Osteocyte (in vitro differentiated cells): ENCODE data around the gene ZNF408. TPM values are rescaled to one million over a fixed set of nuclear protein-coding genes. Genes with fewer than 3 reads are reported as not detected.

Experiments used
- DNase-seq: peaks from one replicate; pipeline ENCODE4 v3.0.0; 2021; ENCODE audit warnings: mixed read lengths; ENCODE audit not compliant: unreplicated experiment; ENCODE audit errors: extremely low spot score
- H3K27ac Mint-ChIP-seq: one replicate; pipeline ENCODE4 v1.8.0; 2021; ENCODE audit warnings: mild to moderate bottlenecking, mixed read lengths; ENCODE audit not compliant: unreplicated experiment
- H3K27me3 Mint-ChIP-seq: one replicate; pipeline ENCODE4 v1.8.0; 2021; ENCODE audit warnings: mixed read lengths; ENCODE audit not compliant: unreplicated experiment
- H3K36me3 Mint-ChIP-seq: one replicate; pipeline ENCODE4 v1.8.0; 2021; ENCODE audit warnings: mixed read lengths; ENCODE audit not compliant: unreplicated experiment
- H3K4me1 Mint-ChIP-seq: one replicate; pipeline ENCODE4 v1.8.0; 2021; ENCODE audit warnings: mixed read lengths; ENCODE audit not compliant: unreplicated experiment
- H3K4me3 Mint-ChIP-seq: one replicate; pipeline ENCODE4 v1.8.0; 2021; ENCODE audit warnings: mild to moderate bottlenecking, moderate library complexity, mixed read lengths; ENCODE audit not compliant: unreplicated experiment
- H3K9me3 Mint-ChIP-seq: one replicate; pipeline ENCODE4 v1.8.0; 2021; ENCODE audit warnings: mixed read lengths; ENCODE audit not compliant: unreplicated experiment
- CTCF ChIP-seq: fragments of 200-600 bp; sonication (generic); IDR thresholded peaks from 2 replicates; pipeline ENCODE4 v1.5.0; 2021; ENCODE audit warnings: antibody characterized with exemption, mild to moderate bottlenecking, moderate library complexity
- total RNA-seq: library from RNA; stranded (reverse); gene quantifications from 2 replicates; pipeline ENCODE4 v1.2.1, GENCODE V29; 2021

The ZNF408 gene
- total RNA-seq, 1 donor from 2014 or later = 11.2 TPM

- Mint-ChIP-seq H3K27me3 (no peaks in the 10 kb centered on the region), H3K36me3 (peaks cover 17% of the 10 kb centered on the region), H3K4me3 (no peak overlapping the region), H3K9me3 (no peaks in the 10 kb centered on the region), H3K27ac (no peak overlapping the region), H3K4me1 (peaks cover 15% of the 10 kb centered on the region)
- DNase-seq = no peak
- no peak for TF ChIP-seq CTCF
Measured at GRCh38 chr11:46679241-46680163, 21.3 kb upstream of the ZNF408 start.

DNA sequence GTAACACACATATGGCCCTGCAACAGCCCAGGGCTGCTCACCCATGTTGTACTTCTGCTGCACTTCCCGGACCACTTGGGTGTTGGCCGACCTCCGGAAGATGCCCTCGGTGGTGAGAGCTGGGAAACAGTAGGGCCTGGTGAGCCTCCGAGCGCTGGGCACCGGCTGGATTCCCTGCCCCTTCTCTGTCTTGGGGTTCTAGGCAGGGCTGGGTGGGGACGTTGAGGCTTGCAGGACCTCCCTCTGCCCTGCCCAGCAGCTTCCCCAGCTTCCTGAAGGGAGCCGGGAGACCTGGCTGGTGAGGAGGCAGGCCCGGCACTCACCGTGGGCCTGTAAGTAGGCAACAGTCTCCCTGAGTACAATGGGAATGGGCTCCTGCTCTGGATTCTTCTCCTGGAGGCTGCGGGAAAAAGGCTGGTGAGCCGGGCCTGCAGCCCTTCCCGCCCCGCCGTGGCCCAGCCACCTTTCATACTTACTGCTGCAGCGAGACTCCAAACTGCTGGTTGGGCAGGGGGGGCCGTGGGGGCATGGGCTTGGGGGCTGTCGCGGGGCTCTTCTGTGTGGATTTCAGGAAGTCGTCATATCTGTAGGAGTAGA lies 20.6 kb upstream of the ZNF408 start:
- no peak overlapping the region for H3K27ac Mint-ChIP-seq
- TF ChIP-seq CTCF = no peak
- H3K9me3 Mint-ChIP-seq = no peaks in the 10 kb centered on the region
- H3K4me1 Mint-ChIP-seq = peaks cover 9% of the 10 kb centered on the region
- no peak overlapping the region for H3K4me3 Mint-ChIP-seq
- no peak for DNase-seq
- peaks cover 19% of the 10 kb centered on the region for H3K36me3 Mint-ChIP-seq
- no peaks in the 10 kb centered on the region for H3K27me3 Mint-ChIP-seq

- peaks cover 3% of the 10 kb centered on the region for H3K4me1 Mint-ChIP-seq
- DNase-seq = no peak
- no peak overlapping the region for H3K4me3 Mint-ChIP-seq
- H3K27me3 Mint-ChIP-seq = no peaks in the 10 kb centered on the region
- H3K9me3 Mint-ChIP-seq = no peaks in the 10 kb centered on the region
- TF ChIP-seq CTCF = no peak
- peaks cover 19% of the 10 kb centered on the region for H3K36me3 Mint-ChIP-seq
- no peak overlapping the region for H3K27ac Mint-ChIP-seq
Measured at GRCh38 chr11:46680815-46681214, 20.0 kb upstream of the ZNF408 start.

GRCh38 chr11:46681814-46682213 lies 19.0 kb upstream of the ZNF408 start:
- Mint-ChIP-seq H3K27me3 (no peaks in the 10 kb centered on the region), H3K9me3 (no peaks in the 10 kb centered on the region)
- no peak for TF ChIP-seq CTCF

More at GRCh38 chr11:46681814-46682213, 19.0 kb upstream of the ZNF408 start:
- peaks cover 2% of the 10 kb centered on the region for H3K4me1 Mint-ChIP-seq
- no peak for DNase-seq
- H3K36me3 Mint-ChIP-seq = peaks cover 19% of the 10 kb centered on the region
- no peak overlapping the region for H3K27ac Mint-ChIP-seq
- H3K4me3 Mint-ChIP-seq = no peak overlapping the region
